Activated CD4-positive, CD25-positive, alpha-beta regulatory T cell treated with anti-CD3 and anti-CD28 coated beads, Interleukin-2, amount 50 U/mL, for 16 hours (primary cell): ENCODE results near the gene SRGAP2C.
"Not testable (repeated sequence)": the region's sequence is repeated elsewhere in the genome, so short reads cannot be mapped to it uniquely, and the experiment has no call there.

Experiments
- DNase-seq: peaks from one replicate; pipeline ENCODE4 v3.0.0-alpha.2; 2020; ENCODE audit warnings: low read depth, low spot score

The SRGAP2C gene

DNA sequence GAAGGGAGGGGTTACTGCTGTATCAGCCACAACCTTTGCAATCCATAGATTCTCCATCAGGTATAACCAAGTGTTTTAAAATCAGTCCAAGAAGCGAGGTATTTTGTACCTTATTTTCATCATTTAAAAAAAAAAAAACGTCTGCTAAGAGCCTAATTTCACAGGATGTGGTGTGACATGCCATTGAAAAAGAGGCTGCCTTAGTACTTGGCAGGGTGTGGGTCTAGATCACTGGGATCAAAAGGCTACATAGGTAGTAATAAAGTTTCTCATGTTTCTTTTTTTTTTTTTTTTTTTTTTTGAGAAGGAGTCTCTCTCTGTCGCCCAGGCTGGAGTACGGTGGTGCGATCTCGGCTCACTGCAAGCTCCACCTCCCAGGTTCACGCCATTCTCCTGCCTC is 192.2 kb downstream of the SRGAP2C start:
- DNase-seq, result not testable (repeated sequence)

GRCh38 chr1:121378757-121379156 is 194.0 kb downstream of the SRGAP2C start:
- DNase-seq, result not testable (repeated sequence)

DNA sequence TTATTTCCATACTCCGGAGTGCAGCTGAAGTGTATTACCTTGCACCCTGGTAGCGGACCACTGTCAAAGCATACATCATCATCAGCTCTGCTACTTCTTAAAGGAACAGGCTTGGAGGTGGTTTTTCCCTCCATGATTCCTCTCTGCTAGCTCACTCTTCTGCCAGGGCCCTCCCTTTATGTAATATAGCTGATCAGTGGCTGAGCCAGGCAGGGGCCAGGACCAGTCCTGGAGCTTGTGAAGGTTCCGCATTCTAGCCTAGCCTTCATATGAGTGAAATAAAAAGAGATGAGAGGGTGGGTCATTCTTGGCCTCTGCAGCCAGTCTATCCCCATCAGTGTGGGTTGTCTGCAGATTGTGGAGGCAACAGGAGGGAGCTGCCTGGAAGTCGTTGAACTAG is 200.0 kb downstream of the SRGAP2C start:
- not testable (repeated sequence) for DNase-seq

- DNase-seq, result not testable (repeated sequence)
Measured at GRCh38 chr1:121385162-121385561, 200.4 kb downstream of the SRGAP2C start.

- not testable (repeated sequence) for DNase-seq
Measured at GRCh38 chr1:121385563-121386288, 201.0 kb downstream of the SRGAP2C start.

DNA sequence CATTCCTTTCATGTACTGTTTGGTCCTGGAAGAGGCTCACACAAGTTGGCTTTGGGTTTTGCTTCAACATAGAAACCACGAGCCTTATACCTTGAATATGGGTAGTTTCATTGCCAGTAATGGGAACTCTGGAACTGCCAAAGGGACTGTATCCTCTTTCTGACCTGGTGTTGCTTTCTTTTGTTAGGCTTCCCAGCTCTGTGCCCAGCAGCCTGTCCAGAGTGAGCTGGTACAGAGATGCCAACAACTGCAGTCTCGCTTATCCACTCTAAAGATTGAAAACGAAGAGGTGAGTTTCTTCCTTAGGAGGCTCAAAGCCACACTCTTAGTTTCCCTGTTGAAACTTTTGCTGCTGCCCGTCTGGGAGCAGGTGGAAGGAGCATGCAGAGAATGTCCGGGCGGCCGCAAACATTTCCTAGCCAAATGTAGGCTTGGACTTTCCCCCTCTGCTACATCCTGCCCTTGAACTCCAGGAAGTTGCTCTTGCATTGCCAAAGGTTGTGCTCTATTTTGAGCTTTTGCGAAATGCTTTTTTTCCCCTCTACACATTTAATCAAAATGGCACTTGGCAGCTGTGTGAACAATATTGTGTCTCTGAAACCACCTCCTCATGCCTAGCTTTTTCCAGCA is 201.7 kb downstream of the SRGAP2C start:
- DNase-seq, result not testable (repeated sequence)

DNA sequence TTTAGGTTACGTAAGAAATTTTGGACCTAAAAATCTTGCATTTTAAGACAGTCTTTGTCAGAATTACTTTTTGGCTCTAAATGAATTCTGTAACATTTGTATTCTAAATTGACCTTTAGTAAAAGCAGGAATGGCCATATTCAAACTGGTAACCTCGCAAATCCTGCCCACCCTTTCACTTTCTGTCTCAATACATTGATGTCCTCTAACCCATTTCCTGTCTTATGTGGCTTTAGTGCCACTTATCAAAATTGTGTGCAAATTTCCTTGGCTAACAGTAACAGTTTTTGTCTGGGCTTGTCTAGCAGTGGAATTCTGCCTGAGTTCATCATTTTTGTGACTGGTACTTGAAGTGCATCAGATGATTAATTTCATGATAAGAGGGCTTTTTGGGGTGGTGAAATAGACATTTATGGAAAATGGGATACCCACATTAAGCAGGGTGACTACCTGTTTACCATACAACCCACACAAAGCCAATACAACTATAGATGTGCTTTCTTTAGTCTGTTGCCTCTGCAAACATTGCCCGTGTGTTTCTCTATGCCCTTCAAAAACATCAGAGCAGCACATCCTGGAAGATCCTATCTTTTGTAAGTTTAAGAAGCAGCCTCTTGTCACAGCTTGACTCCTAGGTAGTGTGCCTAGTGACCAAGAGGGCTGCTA is 205.3 kb downstream of the SRGAP2C start:
- not testable (repeated sequence) for DNase-seq

- DNase-seq, result not testable (repeated sequence)
Measured at GRCh38 chr1:121392130-121392529, 207.4 kb downstream of the SRGAP2C start.

DNA sequence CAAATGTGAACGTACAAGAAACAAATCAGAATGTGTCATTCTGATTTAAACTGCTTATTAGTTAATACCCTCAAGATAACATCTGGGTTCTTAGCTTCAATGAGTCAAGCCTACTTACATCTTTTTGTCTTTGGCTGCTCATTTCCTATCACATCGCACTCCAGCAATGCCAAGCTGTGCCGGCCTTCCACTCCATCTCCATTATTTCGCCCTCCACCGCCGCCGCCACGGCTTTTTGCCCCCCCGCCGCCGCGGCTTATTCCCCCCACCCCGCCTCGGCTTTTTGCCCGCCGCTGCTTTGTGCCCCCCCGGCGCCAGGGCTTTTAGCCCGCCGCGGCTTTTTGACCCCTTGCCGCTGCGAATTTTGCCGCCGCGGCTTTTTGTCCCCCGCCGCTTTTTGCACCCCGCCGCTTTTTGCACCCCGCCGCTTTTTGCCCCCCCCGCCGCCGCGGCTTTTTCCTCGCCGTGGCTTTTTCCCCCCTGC is 211.0 kb downstream of the SRGAP2C start:
- not testable (repeated sequence) for DNase-seq

DNA sequence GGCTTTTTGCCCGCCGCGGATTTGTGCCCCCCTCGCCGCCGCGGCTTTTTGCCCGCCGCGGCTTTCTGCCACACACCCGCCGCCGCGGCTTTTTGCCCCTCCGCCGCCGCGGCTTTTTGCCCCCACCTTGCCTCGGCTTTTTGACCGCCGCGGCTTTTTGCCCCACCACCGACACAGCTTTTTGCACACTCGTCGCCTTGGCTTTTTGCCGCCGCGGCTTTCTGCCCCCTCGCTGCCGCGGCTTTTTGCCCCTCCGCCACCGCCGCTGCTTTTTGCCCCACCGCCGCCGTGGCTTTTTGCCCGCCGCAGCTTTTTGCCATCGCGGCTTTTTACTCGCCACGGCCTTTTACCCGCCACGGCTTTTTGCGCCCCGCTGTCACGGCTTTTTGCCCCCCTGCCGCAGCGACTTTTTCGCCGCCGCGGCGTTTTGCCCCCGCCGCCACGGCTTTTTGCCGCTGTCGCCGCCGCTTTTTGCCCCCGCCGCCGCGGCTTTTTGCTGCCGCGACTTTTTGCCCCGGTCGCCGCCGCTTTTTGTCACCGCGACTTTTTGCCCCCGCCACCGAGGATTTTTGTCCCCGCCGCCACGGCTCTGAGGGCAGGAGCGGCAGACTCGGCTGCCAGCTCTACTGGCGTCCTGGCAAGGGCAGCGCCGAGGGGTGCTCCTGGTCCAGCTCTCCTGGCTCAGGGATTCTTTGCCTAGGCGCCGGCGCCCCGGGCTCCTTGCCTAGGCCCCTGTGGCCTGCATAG is 211.7 kb downstream of the SRGAP2C start:
- not testable (repeated sequence) for DNase-seq

- not testable (repeated sequence) for DNase-seq
Measured at GRCh38 chr1:121397101-121397500, 212.3 kb downstream of the SRGAP2C start.

- DNase-seq, result not testable (repeated sequence)
Measured at GRCh38 chr1:121399193-121399592, 214.4 kb downstream of the SRGAP2C start.

DNA sequence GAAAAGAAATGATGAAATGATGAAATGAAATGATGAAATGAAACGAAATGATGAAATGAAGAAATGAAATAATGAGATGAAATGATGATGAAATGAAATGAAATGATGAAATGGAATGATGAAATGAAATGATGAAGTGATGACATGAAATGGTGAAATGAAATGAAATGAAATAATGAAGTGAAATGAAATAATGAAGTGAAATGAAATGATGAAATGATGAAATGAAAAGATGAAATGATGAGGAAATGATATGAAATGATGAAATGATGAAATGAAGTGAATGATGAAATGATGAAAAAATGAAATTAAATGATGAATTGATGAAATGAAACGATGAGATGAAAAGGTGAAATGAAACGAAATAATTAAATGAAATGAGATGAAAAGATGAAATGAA is 215.3 kb downstream of the SRGAP2C start:
- not testable (repeated sequence) for DNase-seq

DNA sequence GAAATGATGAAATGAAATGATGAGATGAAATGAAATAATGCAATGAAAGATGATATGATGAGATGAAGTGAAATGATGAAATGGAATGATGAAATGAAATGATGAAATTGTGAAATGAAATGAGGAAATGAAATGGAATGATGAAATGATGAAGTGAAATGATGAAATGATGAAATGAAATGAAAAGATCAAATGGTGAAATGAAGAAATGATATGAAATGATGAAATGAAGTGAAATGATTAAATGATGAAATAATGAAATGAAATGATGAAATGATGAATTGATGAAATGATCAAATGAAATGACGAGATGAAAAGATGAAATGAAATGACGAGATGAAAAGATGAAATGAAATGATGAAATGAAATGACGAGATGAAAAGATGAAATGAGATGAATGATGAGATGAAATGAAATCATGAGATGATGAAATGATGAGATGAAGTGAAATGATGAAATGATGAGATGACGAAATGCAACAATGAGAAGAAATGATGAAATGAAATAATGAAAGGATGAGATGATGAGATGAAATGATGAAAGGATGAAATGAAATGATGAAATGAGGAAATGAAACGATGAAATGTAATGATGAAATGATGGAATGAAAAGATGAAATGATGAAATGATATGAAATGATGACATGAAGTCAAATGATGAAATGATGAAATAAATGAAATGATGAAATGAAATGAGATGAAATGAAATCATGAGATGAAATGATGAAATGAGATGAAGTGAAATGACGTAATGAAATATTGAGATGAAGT is 216.0 kb downstream of the SRGAP2C start:
- DNase-seq, result not testable (repeated sequence)

DNA sequence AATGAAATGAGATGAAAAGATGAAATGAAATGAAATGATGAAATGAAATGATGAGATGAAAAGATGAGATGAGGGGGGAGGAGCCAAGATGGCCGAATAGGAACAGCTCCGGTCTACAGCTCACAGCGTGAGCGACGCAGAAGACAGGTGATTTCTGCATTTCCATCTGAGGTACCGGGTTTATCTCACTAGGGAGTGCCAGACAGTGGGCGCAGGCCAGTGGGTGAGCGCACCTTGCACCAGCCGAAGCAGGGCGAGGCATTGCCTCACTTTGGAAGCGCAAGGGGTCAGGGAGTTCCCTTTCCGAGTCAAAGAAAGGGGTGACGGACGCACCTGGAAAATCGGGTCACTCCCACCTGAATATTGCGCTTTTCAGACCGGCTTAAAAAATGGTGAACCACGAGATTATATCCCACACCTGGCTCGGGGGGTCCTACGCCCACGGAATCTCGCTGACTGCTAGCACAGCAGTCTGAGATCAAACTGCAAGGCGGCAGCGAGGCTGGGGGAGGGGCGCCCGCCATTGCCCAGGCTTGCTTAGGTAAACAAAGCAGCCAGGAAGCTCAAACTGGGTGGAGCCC is 216.7 kb downstream of the SRGAP2C start:
- not testable (repeated sequence) for DNase-seq

DNA sequence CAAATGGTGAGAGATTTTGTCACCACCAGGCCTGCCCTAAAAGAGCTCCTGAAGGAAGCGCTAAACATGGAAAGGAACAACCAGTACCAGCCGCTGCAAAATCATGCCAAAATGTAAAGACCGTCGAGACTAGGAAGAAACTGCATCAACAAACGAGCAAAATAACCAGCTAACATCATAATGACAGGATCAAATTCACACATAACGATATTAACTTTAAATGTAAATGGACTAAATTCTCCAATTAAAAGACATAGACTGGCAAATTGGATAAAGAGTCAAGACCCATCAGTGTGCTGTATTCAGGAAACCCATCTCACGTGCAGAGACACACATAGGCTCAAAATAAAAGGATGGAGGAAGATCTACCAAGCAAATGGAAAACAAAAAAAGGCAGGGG is 218.5 kb downstream of the SRGAP2C start:
- DNase-seq, result not testable (repeated sequence)

DNA sequence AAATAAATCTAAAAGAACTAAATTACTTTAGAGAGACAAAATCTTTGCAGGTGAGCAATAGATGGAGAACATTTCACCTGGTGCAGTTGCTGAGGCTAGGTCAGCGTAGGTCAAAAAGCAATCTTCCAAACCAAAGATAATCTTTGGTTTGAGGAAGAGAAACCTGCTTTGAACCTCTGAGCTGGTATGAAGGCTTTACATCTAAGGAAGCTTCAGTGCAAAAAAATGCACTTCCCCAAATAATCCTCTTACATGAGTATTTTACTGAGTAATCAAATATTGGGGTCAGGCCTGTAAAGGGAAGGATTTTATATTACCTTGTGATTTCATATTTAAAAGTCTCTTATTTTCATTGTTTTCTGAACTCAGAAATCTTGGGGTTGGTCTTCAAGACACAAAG is 223.6 kb downstream of the SRGAP2C start:
- no peak for DNase-seq

DNA sequence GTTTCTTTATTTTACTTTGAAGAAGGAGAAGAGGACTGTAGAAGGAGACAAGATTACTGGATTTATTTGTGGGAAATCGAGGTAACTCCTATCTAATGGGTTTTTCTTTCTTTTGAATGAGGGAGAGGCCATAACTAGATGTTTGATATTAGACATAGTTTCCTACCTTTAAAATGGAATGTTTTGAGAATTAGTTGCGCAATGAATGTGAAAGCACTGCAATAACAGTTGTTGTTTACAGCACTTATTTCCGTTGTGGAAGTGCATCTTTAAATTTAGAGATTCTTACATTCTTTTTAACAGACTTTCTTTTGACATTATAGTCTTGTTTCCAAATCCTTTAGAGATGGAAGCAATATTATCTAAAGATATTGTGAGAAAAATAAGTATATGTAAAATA is 229.0 kb downstream of the SRGAP2C start:
- DNase-seq, result no peak

- no peak for DNase-seq
Measured at GRCh38 chr1:121414905-121415304, 230.1 kb downstream of the SRGAP2C start.

GRCh38 chr1:121417325-121417923 is 232.6 kb downstream of the SRGAP2C start:
- DNase-seq, result no peak
